Activated CD4-positive, alpha-beta T cell treated with anti-CD3 and anti-CD28 coated beads, Interleukin-2, amount 50 U/mL, for 48 hours (primary cell): ENCODE data around the gene CYP1A1.
"Not testable (repeated sequence)": the region's sequence is repeated elsewhere in the genome, so short reads cannot be mapped to it uniquely, and the experiment has no call there.

Experiments used
- DNase-seq, 2 experiments: peaks; one replicate each; pipeline ENCODE4 v3.0.0-alpha.2; 2020

CYP1A1 gene

GRCh38 chr15:74735305-74735704 lies 10.0 kb upstream of the CYP1A1 start:
- no peak for DNase-seq

GRCh38 chr15:74733269-74733668 lies 7.9 kb upstream of the CYP1A1 start:
- no peak for DNase-seq

GRCh38 chr15:74732846-74733245 lies 7.5 kb upstream of the CYP1A1 start:
- DNase-seq, result no peak

GRCh38 chr15:74730619-74731316 lies 5.4 kb upstream of the CYP1A1 start:
- no peak for DNase-seq

GRCh38 chr15:74729372-74729771 lies 4.0 kb upstream of the CYP1A1 start:
- DNase-seq, result not testable (repeated sequence)

GRCh38 chr15:74728699-74729098 lies 3.4 kb upstream of the CYP1A1 start:
- DNase-seq, result not testable (repeated sequence)

- DNase-seq, result no peak
These were observed 2.4 kb upstream of the CYP1A1 start for GRCh38 chr15:74727727-74728126.

- DNase-seq, result no peak
These were observed 1.4 kb upstream of the CYP1A1 start for GRCh38 chr15:74726774-74727164.

- DNase-seq, result peak; percentile 72
These were observed 781 bp upstream of the CYP1A1 start for GRCh38 chr15:74725845-74726773.

GRCh38 chr15:74724570-74725224 lies 631 bp downstream of the CYP1A1 start:
- no peak for DNase-seq

- no peak for DNase-seq
These were observed 1.5 kb downstream of the CYP1A1 start for GRCh38 chr15:74723754-74724334.

- DNase-seq, result no peak
These were observed 2.1 kb downstream of the CYP1A1 start for GRCh38 chr15:74723187-74723586.

- no peak for DNase-seq
These were observed 2.7 kb downstream of the CYP1A1 start for GRCh38 chr15:74722591-74722990.

GRCh38 chr15:74716651-74717050 lies 8.7 kb downstream of the CYP1A1 start:
- no peak for DNase-seq

- no peak for DNase-seq
These were observed 13.0 kb downstream of the CYP1A1 start for GRCh38 chr15:74712311-74712710.

- DNase-seq, result no peak
These were observed 14.8 kb downstream of the CYP1A1 start for GRCh38 chr15:74710319-74711094.

GRCh38 chr15:74709892-74710291 lies 15.4 kb downstream of the CYP1A1 start:
- DNase-seq, result no peak

GRCh38 chr15:74709011-74709410 lies 16.3 kb downstream of the CYP1A1 start:
- DNase-seq, result no peak

GRCh38 chr15:74696808-74697207 lies 28.5 kb downstream of the CYP1A1 start:
- DNase-seq, result no peak

GRCh38 chr15:74696398-74696729 lies 29.0 kb downstream of the CYP1A1 start:
- no peak for DNase-seq

GRCh38 chr15:74695597-74696397 lies 29.5 kb downstream of the CYP1A1 start, which contains the start of gene EDC3:
Gene EDC3, minus strand, starts transcription at chr15:74696024. Its CDS starts 20,900 bp downstream, at chr15:74675124.
- peak; percentile 88 to 91 for DNase-seq
